K562 (cell line): ENCODE measurements around the gene CFAP157. TPM values are rescaled to one million over a fixed set of nuclear protein-coding genes. Genes with fewer than 3 reads are reported as not detected.

Experiments
- ATAC-seq: fragments of 200-7000 bp; cut with Tn5 transposase; 3 replicates; pipeline ENCODE4 v1.9.1; 2020; ENCODE audit warnings: moderate library complexity
- BruUV-seq: library from RNA; stranded (reverse); fragments of 400-500 nt; replicated peaks from 2 replicates; lab custom pipeline; 2021; lab: Mats Ljungman, UMichigan
- CTCF ChIA-PET: fragments of 300-600 bp; formaldehyde crosslinking; extraction: SDS; loops from one replicate; lab custom pipeline; 2021; ENCODE audit warnings: low intra/inter-chr PET ratio; lab: Yijun Ruan, JAX
- POLR2A ChIA-PET: fragments of 300-600, 350-650 bp; sonication (Branson Sonifier 250); formaldehyde crosslinking; extraction: SDS; loops from one replicate; lab custom pipeline; 2021; ENCODE audit warnings: antibody characterized with exemption, inconsistent platforms; lab: Yijun Ruan, JAX
- DNase-seq, 4 experiments: peaks; one replicate each; pipeline versions ENCODE4 v3.0.0 to v3.0.0-alpha.2; 2011 to 2018; ENCODE audit warnings: low spot score in 3 of 4, mixed read lengths in 3 of 4; ENCODE audit errors: extremely low read depth in 1 of 4
- FAIRE-seq: peaks from 2 replicates; lab custom pipeline; 2011; peaks lifted over from hg19 to GRCh38; lab: Jason Lieb, UNC
- H2AFZ ChIP-seq: 2 replicates; pipeline ENCODE4 v1.6.0; 2011; ENCODE audit warnings: low read depth, low read length, control low read depth, inconsistent platforms
- H3K27ac ChIP-seq: fragments of 200-600 bp; 3 replicates; pipeline ENCODE4 v1.8.0; 2011; ENCODE audit warnings: low read depth, mild to moderate bottlenecking, control low read depth, inconsistent platforms, low read length, moderate library complexity, mixed read lengths; ENCODE audit errors: extremely low read depth
- H3K27me3 ChIP-seq, 2 experiments: fragments of 300-600 bp in 1 of 2; 2 replicates in 1 of 2; 3 replicates in 1 of 2; pipeline versions ENCODE4 v1.6.0 to v1.8.0; 2011; ENCODE audit warnings: inconsistent platforms in 2 of 2, low read length in 2 of 2, mild to moderate bottlenecking in 1 of 2, mixed read lengths in 1 of 2, moderate library complexity in 1 of 2; ENCODE audit not compliant: control insufficient read depth in 2 of 2, insufficient read depth in 2 of 2
- H3K36me3 ChIP-seq: fragments of 300-600 bp; 3 replicates; pipeline ENCODE4 v1.8.0; 2011; ENCODE audit warnings: mild to moderate bottlenecking, low read length, inconsistent platforms; ENCODE audit not compliant: control insufficient read depth, insufficient read depth
- H3K4me1 ChIP-seq, 2 experiments: fragments of 200-600 bp in 1 of 2; replicated peaks in 1 of 2; 2 replicates in 1 of 2; 3 replicates in 1 of 2; pipeline versions ENCODE4 v1.5.1 to v1.8.0; 2011; ENCODE audit warnings: inconsistent platforms in 2 of 2, low read length in 2 of 2, mild to moderate bottlenecking in 1 of 2, mixed read lengths in 1 of 2, moderate library complexity in 1 of 2; ENCODE audit not compliant: control insufficient read depth in 2 of 2, insufficient read depth in 2 of 2
- H3K4me2 ChIP-seq: 2 replicates; pipeline ENCODE4 v1.6.1; 2011; ENCODE audit warnings: low read length, control low read depth, inconsistent platforms, mixed read lengths; ENCODE audit not compliant: insufficient read depth
- H3K4me3 ChIP-seq: fragments of 200-600 bp; sonication (generic), shearing (Covaris generic); 2 replicates; pipeline ENCODE4 v1.5.1; 2016; ENCODE audit warnings: control low read depth, inconsistent platforms
- H3K79me2 ChIP-seq: fragments of 200-600 bp; 3 replicates; pipeline ENCODE4 v1.8.0; 2011; ENCODE audit warnings: low read length, inconsistent platforms; ENCODE audit not compliant: control insufficient read depth, insufficient read depth
- H3K9ac ChIP-seq, 2 experiments: 2 replicates each; pipeline versions ENCODE4 v1.6.0 to v1.6.1; 2011; ENCODE audit warnings: low read depth in 2 of 2, low read length in 2 of 2, control low read depth in 1 of 2, inconsistent platforms in 1 of 2, mild to moderate bottlenecking in 1 of 2, mixed read lengths in 1 of 2; ENCODE audit not compliant: insufficient read depth in 1 of 2
- H3K9me1 ChIP-seq: one replicate; pipeline ENCODE4 v1.6.0; 2011; ENCODE audit warnings: inconsistent platforms, mild to moderate bottlenecking, low read length, moderate library complexity; ENCODE audit not compliant: control insufficient read depth, insufficient read depth
- H3K9me3 ChIP-seq: replicated peaks from 2 replicates; pipeline ENCODE4 v1.5.1; 2011; ENCODE audit warnings: low read depth, low read length, inconsistent platforms; ENCODE audit not compliant: control insufficient read depth, insufficient read depth
- H4K20me1 ChIP-seq: replicated peaks from 2 replicates; pipeline ENCODE4 v1.6.1; 2011; ENCODE audit warnings: low read length, inconsistent platforms, mixed read lengths; ENCODE audit not compliant: control insufficient read depth, insufficient read depth
- CHCHD3 ChIP-seq: fragments of 250-450 bp; sonication (Bioruptor Pico); IDR thresholded peaks from 2 replicates; pipeline ENCODE4 v2.1.2; 2022; ENCODE audit warnings: mild to moderate bottlenecking
- KDM4B ChIP-seq, 2 experiments: fragments of 450-650 bp in 1 of 2; sonication (generic) in 1 of 2; IDR thresholded peaks; 2 replicates each; pipeline ENCODE4 v1.6.1; 2016 to 2017; ENCODE audit warnings: borderline replicate concordance in 2 of 2, antibody characterized with exemption in 1 of 2, low read depth in 1 of 2, mild to moderate bottlenecking in 1 of 2
- POLR2B ChIP-seq: fragments of 450-650 bp; IDR thresholded peaks from 2 replicates; pipeline ENCODE4 v1.6.1; 2018; ENCODE audit warnings: low read depth; ENCODE audit not compliant: partially characterized antibody
- RCOR1 ChIP-seq, 2 experiments: IDR thresholded peaks; 2 replicates each; pipeline ENCODE4 v1.6.1; 2012; ENCODE audit warnings: low read depth in 2 of 2, low read length in 2 of 2, borderline replicate concordance in 1 of 2, improper control_type of control experiment in 1 of 2
- ZNF316 ChIP-seq: fragments of 450-650 bp; IDR thresholded peaks from 2 replicates; pipeline ENCODE4 v1.6.1; 2016
- WGBS: fragments of 100-300 bp; shearing (Covaris generic); methylation state at CpG from one replicate; pipeline ENCODE4 v1.1.6; 2016; ENCODE audit warnings: low coverage, mixed read lengths; ENCODE audit not compliant: insufficient coverage; ENCODE audit errors: missing lambda C conversion rate; 5-methylcytosine and 5-hydroxymethylcytosine counted together
- in situ Hi-C: fragments of 300-500 bp; cut with MboI; formaldehyde crosslinking; loops from 4 replicates; pipeline ENCODE4 v1.15.0; 2018; ENCODE audit warnings: inconsistent platforms, mixed read lengths
- intact Hi-C: fragments of 100-400 bp; cut with micrococcal nuclease; formaldehyde crosslinking; loops from 2 replicates; pipeline ENCODE4 v1.14.2; 2022
- polyA plus RNA-seq, 8 experiments: library from polyadenylated mRNA; depleted of rRNA in 4 of 8; stranded (reverse) in 5 of 8; unstranded in 3 of 8; fragments of >200 nt; fragmentation: Nextera tagmentation in 2 of 8; fragmentation: Illumina TruSeq in 1 of 8; extraction: Ambion mirVana in 2 of 8; extraction: Trizol in 1 of 8; gene quantifications; 2 replicates each; pipeline versions ENCODE4 v1.2.1 to v1.2.3, GENCODE V29; 2011 to 2014; ENCODE audit warnings: inconsistent platforms in 1 of 8, missing spikeins in 1 of 8
- total RNA-seq, 7 experiments: library from RNA; depleted of rRNA in 6 of 7; stranded (reverse); fragments of >200 nt in 6 of 7; fragmentation: Illumina TruSeq in 2 of 7; extraction: Trizol in 2 of 7; gene quantifications; 2 replicates each; pipeline versions ENCODE4 v1.2.1 to v1.2.3, GENCODE V29; 2011 to 2021; ENCODE audit warnings: low replicate concordance in 1 of 7
- TF ChIP-seq, protein P1 (sequence below), 2 experiments: fragments of 450-650 bp; IDR thresholded peaks; 2 replicates each; pipeline ENCODE4 v1.6.1; 2016; ENCODE audit warnings: mild to moderate bottlenecking in 2 of 2, borderline replicate concordance in 1 of 2, low read depth in 1 of 2, moderate library complexity in 1 of 2
- TF ChIP-seq, protein P2 (sequence below): fragments of 200-800 bp; sonication (Bioruptor generic); IDR thresholded peaks from 2 replicates; pipeline ENCODE4 v1.6.1; 2017; ENCODE audit warnings: missing genetic modification characterization, missing compliant biosample characterization
- TF ChIP-seq, protein P3 (sequence below): fragments of 250-450 bp; sonication (Bioruptor Pico); IDR thresholded peaks from 2 replicates; pipeline ENCODE4 v1.9.0; 2021; ENCODE audit warnings: mild to moderate bottlenecking

Gene CFAP157
- total and polyA plus RNA-seq, 9 of the 15 experiments (the other 6 are each of a cell fraction or from before 2014, with no cell fraction given) = 0.03 TPM; not detected in 8

DNA sequence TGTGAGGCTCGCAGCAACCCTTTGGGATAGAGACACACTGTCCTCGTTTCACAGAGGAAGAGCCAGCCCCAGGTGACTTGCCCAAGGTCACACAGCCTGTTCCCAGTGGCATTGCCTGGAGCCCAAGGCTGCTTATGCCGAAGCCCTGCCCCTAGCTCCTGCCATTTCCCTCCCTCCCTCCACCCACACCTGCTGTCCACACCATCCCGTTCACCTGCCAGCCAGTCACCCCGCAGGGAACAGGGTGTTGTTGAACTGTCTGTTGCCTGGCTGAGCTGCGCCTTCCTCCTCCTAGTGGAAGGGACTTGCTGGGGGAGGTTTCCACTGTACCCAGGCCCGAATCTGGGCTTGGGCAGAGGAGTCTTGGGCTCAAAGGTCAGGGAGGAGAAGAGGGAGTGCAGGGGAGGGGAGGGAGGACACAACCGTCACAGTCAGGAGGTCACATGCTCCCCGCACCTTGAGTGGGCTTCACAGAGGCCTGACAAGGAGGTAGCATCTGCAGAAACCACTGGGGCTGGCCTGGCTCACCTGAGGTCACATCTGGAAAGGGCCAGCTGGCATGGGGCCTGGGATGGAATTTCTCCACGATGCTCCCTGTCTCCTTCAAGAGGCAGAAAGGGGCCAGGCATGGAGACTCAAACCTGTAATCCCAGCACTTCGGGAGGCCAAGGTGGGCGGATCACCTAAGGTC, 15.4 kb downstream of the CFAP157 start:
- Histone ChIP-seq H3K79me2 (no peaks in the 10 kb centered on the region), H4K20me1 (no peaks in the 10 kb centered on the region), H3K4me2 (no peak overlapping the region), H3K4me3 (no peak overlapping the region), H3K9ac (peak overlapping the region in 1 of 2 experiments; percentile 61; a peak in 2 of 4 replicates), H3K9me3 (no peaks in the 10 kb centered on the region), H3K27ac (no peak overlapping the region)
- ATAC-seq = no peak
- CTCF ChIA-PET = no interaction called here
- TF ChIP-seq KDM4B (IDR thresholded peaks at IDR 0.05; ENCODE audit: borderline replicate concordance in 2 of 2, low read depth in 1 of 2) (no peak), RCOR1 (IDR thresholded peaks at IDR 0.05; ENCODE audit: borderline replicate concordance in 1 of 2, low read depth in 2 of 2, low read length in 2 of 2) (no peak), POLR2B (no peak), CHCHD3 (CRISPR knock-in tag) (no peak), ZNF316 (no peak)
- TF ChIP-seq, protein P1, sequence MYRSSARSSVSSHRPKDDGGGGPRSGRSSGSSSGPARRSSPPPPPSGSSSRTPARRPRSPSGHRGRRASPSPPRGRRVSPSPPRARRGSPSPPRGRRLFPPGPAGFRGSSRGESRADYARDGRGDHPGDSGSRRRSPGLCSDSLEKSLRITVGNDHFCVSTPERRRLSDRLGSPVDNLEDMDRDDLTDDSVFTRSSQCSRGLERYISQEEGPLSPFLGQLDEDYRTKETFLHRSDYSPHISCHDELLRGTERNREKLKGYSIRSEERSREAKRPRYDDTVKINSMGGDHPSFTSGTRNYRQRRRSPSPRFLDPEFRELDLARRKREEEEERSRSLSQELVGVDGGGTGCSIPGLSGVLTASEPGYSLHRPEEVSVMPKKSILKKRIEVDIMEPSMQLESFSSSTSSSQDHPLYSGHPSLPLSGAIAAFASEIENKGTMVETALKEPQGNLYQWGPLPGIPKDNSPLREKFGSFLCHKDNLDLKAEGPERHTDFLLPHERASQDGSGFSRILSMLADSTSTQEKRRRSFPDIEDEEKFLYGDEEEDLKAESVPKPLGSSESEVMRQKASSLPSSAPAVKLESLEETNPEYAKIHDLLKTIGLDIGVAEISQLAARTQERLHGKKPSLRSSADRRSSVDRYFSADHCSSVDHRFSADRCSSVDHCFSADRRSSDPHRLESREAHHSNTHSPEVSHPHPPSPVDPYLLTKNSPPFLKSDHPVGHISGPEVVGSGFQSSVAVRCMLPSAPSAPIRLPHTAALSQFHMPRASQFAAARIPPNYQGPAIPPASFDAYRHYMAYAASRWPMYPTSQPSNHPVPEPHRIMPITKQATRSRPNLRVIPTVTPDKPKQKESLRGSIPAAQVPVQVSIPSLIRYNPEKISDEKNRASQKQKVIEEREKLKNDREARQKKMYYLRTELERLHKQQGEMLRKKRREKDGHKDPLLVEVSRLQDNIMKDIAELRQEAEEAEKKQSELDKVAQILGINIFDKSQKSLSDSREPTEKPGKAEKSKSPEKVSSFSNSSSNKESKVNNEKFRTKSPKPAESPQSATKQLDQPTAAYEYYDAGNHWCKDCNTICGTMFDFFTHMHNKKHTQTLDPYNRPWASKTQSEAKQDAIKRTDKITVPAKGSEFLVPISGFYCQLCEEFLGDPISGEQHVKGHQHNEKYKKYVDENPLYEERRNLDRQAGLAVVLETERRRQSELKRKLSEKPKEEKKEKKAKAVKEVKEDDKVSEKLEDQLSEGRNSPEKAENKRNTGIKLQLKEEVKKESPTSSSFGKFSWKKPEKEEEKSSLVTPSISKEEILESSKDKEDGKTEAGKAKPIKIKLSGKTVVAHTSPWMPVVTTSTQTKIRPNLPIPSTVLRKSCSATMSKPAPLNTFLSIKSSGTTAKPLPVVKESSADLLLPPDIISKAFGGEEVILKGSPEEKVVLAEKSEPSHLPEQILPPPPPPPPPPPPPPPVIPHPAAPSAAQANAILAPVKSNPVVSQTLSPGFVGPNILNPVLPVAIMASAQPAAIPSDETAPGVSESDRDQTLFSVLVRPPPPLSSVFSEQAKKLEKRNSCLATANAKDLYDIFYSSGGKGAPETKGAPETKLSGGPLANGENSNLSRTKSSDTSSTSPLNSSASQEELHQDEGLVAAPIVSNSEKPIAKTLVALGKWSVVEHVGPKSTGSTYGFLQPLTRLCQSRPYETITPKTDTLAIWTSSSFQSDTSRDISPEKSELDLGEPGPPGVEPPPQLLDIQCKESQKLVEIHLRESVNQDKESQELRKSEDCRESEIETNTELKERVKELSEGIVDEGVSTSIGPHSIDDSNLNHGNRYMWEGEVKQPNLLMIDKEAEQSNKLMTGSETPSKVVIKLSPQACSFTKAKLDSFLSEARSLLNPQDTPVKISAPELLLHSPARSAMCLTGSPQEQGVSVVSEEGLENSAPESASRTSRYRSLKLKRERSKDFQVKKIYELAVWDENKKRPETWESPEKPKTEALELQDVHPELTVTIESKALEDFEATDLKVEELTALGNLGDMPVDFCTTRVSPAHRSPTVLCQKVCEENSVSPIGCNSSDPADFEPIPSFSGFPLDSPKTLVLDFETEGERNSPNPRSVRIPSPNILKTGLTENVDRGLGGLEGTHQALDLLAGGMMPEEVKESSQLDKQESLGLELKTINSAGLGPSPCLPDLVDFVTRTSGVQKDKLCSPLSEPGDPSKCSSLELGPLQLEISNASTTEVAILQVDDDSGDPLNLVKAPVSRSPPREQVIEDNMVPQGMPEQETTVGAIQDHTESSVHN (IDR thresholded peaks at IDR 0.05; ENCODE audit: borderline replicate concordance in 1 of 2, low read depth in 1 of 2) = no peak
- TF ChIP-seq, protein P2, sequence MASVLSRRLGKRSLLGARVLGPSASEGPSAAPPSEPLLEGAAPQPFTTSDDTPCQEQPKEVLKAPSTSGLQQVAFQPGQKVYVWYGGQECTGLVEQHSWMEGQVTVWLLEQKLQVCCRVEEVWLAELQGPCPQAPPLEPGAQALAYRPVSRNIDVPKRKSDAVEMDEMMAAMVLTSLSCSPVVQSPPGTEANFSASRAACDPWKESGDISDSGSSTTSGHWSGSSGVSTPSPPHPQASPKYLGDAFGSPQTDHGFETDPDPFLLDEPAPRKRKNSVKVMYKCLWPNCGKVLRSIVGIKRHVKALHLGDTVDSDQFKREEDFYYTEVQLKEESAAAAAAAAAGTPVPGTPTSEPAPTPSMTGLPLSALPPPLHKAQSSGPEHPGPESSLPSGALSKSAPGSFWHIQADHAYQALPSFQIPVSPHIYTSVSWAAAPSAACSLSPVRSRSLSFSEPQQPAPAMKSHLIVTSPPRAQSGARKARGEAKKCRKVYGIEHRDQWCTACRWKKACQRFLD (CRISPR knock-in tag) = no peak
- TF ChIP-seq, protein P3, sequence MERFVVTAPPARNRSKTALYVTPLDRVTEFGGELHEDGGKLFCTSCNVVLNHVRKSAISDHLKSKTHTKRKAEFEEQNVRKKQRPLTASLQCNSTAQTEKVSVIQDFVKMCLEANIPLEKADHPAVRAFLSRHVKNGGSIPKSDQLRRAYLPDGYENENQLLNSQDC (CRISPR knock-in tag) = no peak
- TF ChIP-seq, all 486 proteins: peak for 0
- WGBS = 18% methylated on average over 11 of the region's 12 CpGs
- Histone ChIP-seq H3K4me1 (peaks cover 0 to 28% of the 10 kb centered on the region in 2 experiments; a peak in 3 of 5 replicates), H3K27me3 (no peaks in the 10 kb centered on the region; a peak in 1 of 5 replicates), H3K9me1 (no peaks in the 10 kb centered on the region), H2AFZ (no peak overlapping the region), H3K36me3 (no peaks in the 10 kb centered on the region)
- BruUV-seq = no TSS peak
- FAIRE-seq (no peak), DNase-seq (no peak)
- in situ Hi-C loops = no loop called here
- POLR2A ChIA-PET = no interaction called here
- intact Hi-C loops = no loop called here
